Esophagus squamous epithelium (tissue), 5 donors: ENCODE measurements around the gene GTSE1. TPM values are rescaled to one million over a fixed set of nuclear protein-coding genes. Genes with fewer than 3 reads are reported as not detected.

Experiments used
- DNase-seq: peaks from one replicate; lab custom pipeline; 2025; lab: John Stamatoyannopoulos, UW
- H3K27ac ChIP-seq, 4 donors: fragments of 200-600 bp; sonication (generic); one replicate each; pipeline ENCODE4 v1.5.1; 2016 to 2019; ENCODE audit warnings: mild to moderate bottlenecking in 1 of 4
- H3K27me3 ChIP-seq, 4 donors: fragments of 200-600 bp; sonication (generic); 1 replicate in 3 of 4; 2 replicates in 1 of 4; pipeline versions ENCODE4 v1.5.1 to v1.6.0; 2017 to 2021; ENCODE audit warnings: antibody characterized with exemption in 1 of 4
- H3K36me3 ChIP-seq, 3 donors: fragments of 200-600 bp; sonication (generic); one replicate each; pipeline ENCODE4 v1.5.1; 2016 to 2019
- H3K4me1 ChIP-seq, 3 donors: fragments of 200-600 bp; sonication (generic); one replicate each; pipeline ENCODE4 v1.5.1; 2017 to 2019
- H3K4me3 ChIP-seq, 4 donors: fragments of 200-600 bp; sonication (generic); 1 replicate in 3 of 4; 2 replicates in 1 of 4; pipeline ENCODE4 v1.5.1; 2016 to 2019; ENCODE audit warnings: mild to moderate bottlenecking in 2 of 4, moderate library complexity in 1 of 4
- H3K9me3 ChIP-seq, 3 donors: fragments of 200-600 bp; sonication (generic); one replicate each; pipeline ENCODE4 v1.5.1; 2016 to 2019
- CTCF ChIP-seq, 6 experiments: fragments of 450-650 bp in 4 of 6; fragments of 200-600 bp in 2 of 6; sonication (generic) in 2 of 6; IDR thresholded peaks; one replicate each; pipeline ENCODE4 v1.5.1; 2016 to 2019; ENCODE audit warnings: antibody characterized with exemption in 6 of 6, mild to moderate bottlenecking in 4 of 6, moderate library complexity in 4 of 6
- POLR2A ChIP-seq, 4 donors: fragments of 450-650 bp; IDR thresholded peaks; one replicate each; pipeline ENCODE4 v1.6.1; 2017; ENCODE audit warnings: antibody characterized with exemption in 4 of 4, mild to moderate bottlenecking in 4 of 4, moderate library complexity in 3 of 4
- WGBS, 2 donors: methylation state at CpG; one replicate each; pipeline ENCODE4 v1.1.5; 2018; 5-methylcytosine and 5-hydroxymethylcytosine counted together
- intact Hi-C: fragments of 100-400 bp; cut with DNase I; formaldehyde crosslinking; loops from one replicate; pipeline ENCODE4 v1.15.0; 2022
- total RNA-seq, 4 donors: library from RNA; depleted of rRNA; stranded (reverse); fragments of >200 nt; gene quantifications; one replicate each; pipeline ENCODE4 v1.1.0, GENCODE V29; 2016
- donor health status: DM: yes; HTN: yes; CAD: no.

GTSE1 gene
- total RNA-seq, 4 donors from 2014 or later: 1.4 to 8.0 (median 3.4) TPM

GRCh38 chr22:46369716-46370583, 73.3 kb downstream of the GTSE1 start:
- intact Hi-C loops: loop anchor here (5.0 kb wide), 1 partner anchor 172 kb away; no protein-coding TSS in a partner anchor
- no peak for TF ChIP-seq CTCF (IDR thresholded peaks at IDR 0.05)
- TF ChIP-seq POLR2A (IDR thresholded peaks at IDR 0.05): no peak
- H3K4me1 ChIP-seq: peaks cover 14 to 53% (median 20%) of the 10 kb centered on the region in 3 donors
- H3K9me3 ChIP-seq: no peaks in the 10 kb centered on the region
- H3K36me3 ChIP-seq: peaks cover 0 to 40% (median 9%) of the 10 kb centered on the region in 3 donors
- H3K27me3 ChIP-seq: peaks cover 0 to 28% (median 0%) of the 10 kb centered on the region in 4 donors
- no peak for DNase-seq
- H3K27ac ChIP-seq: peak overlapping the region in 3 of 4 donors; percentile 33 to 74 (median 55)
- no peak overlapping the region for H3K4me3 ChIP-seq
- 77 to 96% methylated on average over 4 to 19 of the region's 25 CpGs for WGBS, 2 donors

GRCh38 chr22:46370584-46371291, 74.1 kb downstream of the GTSE1 start:
- 65 to 78% methylated on average over 9 to 11 of the region's 15 CpGs for WGBS, 2 donors
- no peak for DNase-seq

GRCh38 chr22:46371623-46372226, 75.1 kb downstream of the GTSE1 start:
- peaks cover 0 to 10% (median 7%) of the 10 kb centered on the region in 3 donors for H3K9me3 ChIP-seq
- peak overlapping the region in 2 of 4 donors; percentile 57 to 74 for H3K27ac ChIP-seq
- intact Hi-C loops: no loop called here
- peaks cover 15 to 66% (median 23%) of the 10 kb centered on the region in 3 donors for H3K4me1 ChIP-seq
- H3K4me3 ChIP-seq: no peak overlapping the region
- DNase-seq: no peak
- H3K27me3 ChIP-seq: peaks cover 0 to 17% (median 0%) of the 10 kb centered on the region in 4 donors
- WGBS, 2 donors: 88 to 89% methylated on average over 2 of the region's 2 CpGs
- peaks cover 0 to 36% (median 3%) of the 10 kb centered on the region in 3 donors for H3K36me3 ChIP-seq
- TF ChIP-seq POLR2A (IDR thresholded peaks at IDR 0.05) (no peak), CTCF (IDR thresholded peaks at IDR 0.05) (no peak)

More at GRCh38 chr22:46370584-46371291, 74.1 kb downstream of the GTSE1 start:
- Histone ChIP-seq H3K4me1 (peaks cover 15 to 58% (median 21%) of the 10 kb centered on the region in 3 donors), H3K9me3 (peaks cover 0 to 3% (median 0%) of the 10 kb centered on the region in 3 donors), H3K36me3 (peaks cover 0 to 34% (median 4%) of the 10 kb centered on the region in 3 donors), H3K27ac (peak overlapping the region in 2 of 4 donors; percentile 57 to 74), H3K4me3 (no peak overlapping the region), H3K27me3 (peaks cover 0 to 22% (median 0%) of the 10 kb centered on the region in 4 donors)
- intact Hi-C loops: no loop called here
- TF ChIP-seq POLR2A (IDR thresholded peaks at IDR 0.05): no peak
- no peak for TF ChIP-seq CTCF (IDR thresholded peaks at IDR 0.05)

GRCh38 chr22:46372686-46373085, 76.0 kb downstream of the GTSE1 start:
- peaks cover 0 to 8% (median 0%) of the 10 kb centered on the region in 4 donors for H3K27me3 ChIP-seq
- intact Hi-C loops: no loop called here
- no peak for TF ChIP-seq CTCF (IDR thresholded peaks at IDR 0.05)
- TF ChIP-seq POLR2A (IDR thresholded peaks at IDR 0.05): no peak
- peaks cover 0 to 10% (median 8%) of the 10 kb centered on the region in 3 donors for H3K9me3 ChIP-seq
- DNase-seq: no peak
- H3K36me3 ChIP-seq: peaks cover 0 to 37% (median 0%) of the 10 kb centered on the region in 3 donors
- H3K4me3 ChIP-seq: no peak overlapping the region
- peak overlapping the region in 3 of 4 donors; percentile 86 to 90 (median 87) for H3K27ac ChIP-seq
- peaks cover 15 to 70% (median 25%) of the 10 kb centered on the region in 3 donors for H3K4me1 ChIP-seq
- WGBS, 2 donors: 90% methylated on average over 8 of the region's 18 CpGs; no CpG with 5 or more reads in 1 of the 2 donors
